Ammon's horn (tissue), 1 donor: Measurements from ENCODE around the gene AIF1L.
"Not testable (repeated sequence)": the region's sequence is repeated elsewhere in the genome, so short reads cannot be mapped to it uniquely, and the experiment has no call there.

Experiments used
- DNase-seq: peaks from one replicate; pipeline ENCODE4 v3.0.0-alpha.2; 2016; ENCODE audit warnings: low spot score

Gene AIF1L

GRCh38 chr9:131099102-131099606 is 2.8 kb downstream of the AIF1L start:
- DNase-seq: no peak

GRCh38 chr9:131099845-131100244 is 3.5 kb downstream of the AIF1L start:
- DNase-seq: not testable (repeated sequence)

- DNase-seq: no peak
These were observed 4.1 kb downstream of the AIF1L start for GRCh38 chr9:131100445-131100844.

- DNase-seq: no peak
These were observed 5.1 kb downstream of the AIF1L start for GRCh38 chr9:131101207-131101964.

GRCh38 chr9:131103024-131103423 is 6.7 kb downstream of the AIF1L start:
- no peak for DNase-seq

- no peak for DNase-seq
These were observed 7.2 kb downstream of the AIF1L start for GRCh38 chr9:131103535-131103934.

DNA sequence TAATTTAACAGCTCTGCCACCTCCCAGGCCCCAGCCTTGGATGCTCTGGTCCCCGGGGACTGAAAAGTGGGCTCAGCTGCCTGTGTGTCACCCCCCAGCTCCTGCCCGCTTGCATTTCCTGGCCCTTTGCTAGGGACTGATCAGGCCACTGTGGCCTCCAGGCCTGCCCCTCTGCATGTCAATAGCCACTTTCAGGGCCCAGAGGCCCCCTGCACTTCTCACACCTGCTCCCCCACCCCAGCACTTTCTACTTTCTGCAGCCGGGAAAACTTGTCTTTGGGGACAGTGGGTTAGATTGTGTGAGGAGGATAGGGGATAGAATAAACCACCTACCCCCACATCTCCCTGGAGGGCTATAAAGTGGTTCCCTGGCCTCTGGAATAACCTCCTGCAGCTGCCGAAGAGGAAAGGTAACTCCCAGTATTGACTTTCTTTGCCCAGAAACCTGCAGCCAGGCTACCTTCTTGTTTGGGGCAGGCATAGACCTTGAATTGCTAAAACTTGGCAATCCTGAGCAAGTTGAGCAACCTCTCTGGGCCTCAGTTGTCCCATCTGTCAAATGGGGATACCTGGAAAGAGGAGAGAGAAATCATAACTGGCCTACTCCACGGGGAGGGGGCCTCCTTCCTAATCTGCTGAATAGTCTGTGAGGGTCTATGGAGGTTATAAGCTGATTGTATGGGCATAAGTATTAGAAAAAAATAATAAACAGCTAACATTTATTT is 7.8 kb downstream of the AIF1L start:
- DNase-seq: no peak

DNA sequence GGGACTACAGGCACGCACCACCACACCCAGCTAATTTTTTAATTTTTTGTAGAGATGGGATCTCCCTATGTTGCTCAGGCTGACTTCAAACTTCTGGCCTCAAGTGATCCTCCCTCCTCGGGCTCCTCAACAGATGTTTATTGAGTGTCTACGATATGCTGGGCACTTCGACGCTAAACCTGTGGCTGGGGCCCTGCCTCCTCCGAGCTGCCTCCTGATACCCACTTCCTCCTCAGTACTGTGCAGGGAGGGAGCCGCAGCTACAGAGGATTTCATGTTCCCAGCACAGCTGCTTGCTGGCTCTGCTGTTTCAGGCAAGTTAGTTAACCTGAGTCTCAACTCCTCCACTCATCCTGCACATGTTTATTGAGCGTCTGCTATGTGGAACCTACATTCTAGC is 9.6 kb downstream of the AIF1L start:
- DNase-seq: no peak

- peak; percentile 70 for DNase-seq
These were observed 11.4 kb downstream of the AIF1L start for GRCh38 chr9:131107760-131108159.

- DNase-seq: no peak
These were observed 15.0 kb downstream of the AIF1L start for GRCh38 chr9:131111186-131111853.

- peak; percentile 97 for DNase-seq
These were observed 15.6 kb downstream of the AIF1L start for GRCh38 chr9:131111854-131112311.

- peak; percentile 56 for DNase-seq
These were observed 16.2 kb downstream of the AIF1L start for GRCh38 chr9:131112374-131113154.

DNA sequence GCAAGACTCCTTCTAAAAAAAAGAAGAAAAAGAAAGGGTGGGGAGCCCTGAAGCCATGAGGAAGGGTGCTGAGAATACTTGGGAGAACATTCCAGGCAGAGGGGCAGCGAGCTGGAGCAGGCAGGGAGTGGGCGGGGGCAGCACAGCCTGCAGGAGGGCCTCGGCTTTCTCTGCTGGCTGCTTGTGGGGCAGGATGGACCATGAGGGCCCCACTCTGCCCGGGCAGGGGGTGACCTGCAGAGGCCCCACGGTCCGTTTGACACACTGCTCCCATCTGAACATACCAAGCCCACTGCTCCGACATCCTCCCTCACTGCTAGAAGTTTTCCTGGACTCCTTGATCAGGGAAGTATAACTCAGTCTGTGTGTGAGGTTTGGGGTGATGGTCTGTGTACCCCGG is 17.3 kb downstream of the AIF1L start:
- DNase-seq: no peak

GRCh38 chr9:131114084-131114535 is 17.8 kb downstream of the AIF1L start:
- DNase-seq: no peak

- DNase-seq: not testable (repeated sequence)
These were observed 19.0 kb downstream of the AIF1L start for GRCh38 chr9:131115360-131115742.

- peak; percentile 68 for DNase-seq
These were observed 20.2 kb downstream of the AIF1L start for GRCh38 chr9:131116281-131117120.

- no peak for DNase-seq
These were observed 20.9 kb downstream of the AIF1L start for GRCh38 chr9:131117121-131117761.

- DNase-seq: no peak
These were observed 21.4 kb downstream of the AIF1L start for GRCh38 chr9:131117762-131118145.

DNA sequence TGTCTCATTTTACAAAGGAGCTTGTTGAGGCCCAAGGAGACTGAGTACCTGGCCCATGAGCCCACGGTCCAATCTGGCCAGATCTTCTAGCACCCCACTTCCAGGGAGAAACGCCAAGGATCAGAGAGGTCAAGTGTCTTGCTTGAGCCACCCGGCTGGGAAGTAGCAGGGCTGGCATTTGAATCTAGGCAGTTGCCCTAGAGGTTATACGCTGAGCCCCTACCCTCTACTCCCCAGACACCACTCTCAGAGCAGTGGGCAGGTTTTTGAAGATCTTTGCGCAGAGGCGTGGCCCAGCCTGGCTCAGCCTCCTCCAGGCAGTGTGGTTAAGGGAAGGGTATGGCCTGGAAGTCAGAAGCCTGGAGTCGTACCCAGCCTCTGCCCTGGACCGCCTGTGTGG is 23.3 kb downstream of the AIF1L start:
- DNase-seq: no peak

GRCh38 chr9:131120620-131121228 is 24.4 kb downstream of the AIF1L start:
- no peak for DNase-seq
